HL-60 (cell line): Measurements from ENCODE around the gene UGGT2.

Experiments used
- DNase-seq, 2 experiments: peaks; one replicate each; pipeline ENCODE4 v3.0.0-alpha.2; 2010 to 2020; ENCODE audit warnings: low read depth in 1 of 2, low spot score in 1 of 2
- H3K27ac ChIP-seq: fragments of 250-450 bp; sonication (Bioruptor Pico); replicated peaks from 2 replicates; pipeline ENCODE4 v1.5.1; 2020; ENCODE audit warnings: mild to moderate bottlenecking, moderate library complexity
- H3K27me3 ChIP-seq: fragments of 250-450 bp; sonication (Bioruptor Pico); 2 replicates; pipeline ENCODE4 v1.5.1; 2021; ENCODE audit warnings: mild to moderate bottlenecking, moderate library complexity; ENCODE audit not compliant: insufficient read depth, poor library complexity, severe bottlenecking
- H3K4me3 ChIP-seq: replicated peaks from 2 replicates; pipeline ENCODE4 v1.5.1; 2011; ENCODE audit warnings: mild to moderate bottlenecking, control low read depth, low read length; ENCODE audit not compliant: insufficient read depth
- CTCF ChIP-seq: IDR thresholded peaks from one replicate; pipeline ENCODE4 v1.5.1; 2011; ENCODE audit warnings: low read length, control low read depth, inconsistent platforms; ENCODE audit not compliant: insufficient read depth
- GABPA ChIP-seq: IDR thresholded peaks from 2 replicates; pipeline ENCODE4 v1.6.1; 2012; ENCODE audit warnings: low read depth
- POLR2AphosphoS5 ChIP-seq: IDR thresholded peaks from 2 replicates; pipeline ENCODE4 v1.6.1; 2012; ENCODE audit warnings: low read depth
- REST ChIP-seq: IDR thresholded peaks from 2 replicates; pipeline ENCODE4 v1.6.1; 2012; ENCODE audit warnings: low read depth; ENCODE audit not compliant: insufficient replicate concordance
- SPI1 ChIP-seq: IDR thresholded peaks from 2 replicates; pipeline ENCODE4 v1.6.1; 2012; ENCODE audit warnings: low read depth, mild to moderate bottlenecking, borderline replicate concordance

Gene UGGT2

GRCh38 chr13:96071504-96071903 is 18.3 kb upstream of the UGGT2 start:
- Histone ChIP-seq H3K27ac (no peak overlapping the region), H3K4me3 (no peak overlapping the region), H3K27me3 (peaks cover 22% of the 10 kb centered on the region)
- DNase-seq = no peak
- TF ChIP-seq REST (no peak), GABPA (no peak), SPI1 (no peak), CTCF (no peak), POLR2AphosphoS5 (no peak)

- H3K27ac ChIP-seq = no peak overlapping the region
- peaks cover 28% of the 10 kb centered on the region for H3K27me3 ChIP-seq
- no peak for DNase-seq
- H3K4me3 ChIP-seq = no peak overlapping the region
- TF ChIP-seq GABPA = no peak
- TF ChIP-seq SPI1 = no peak
- TF ChIP-seq POLR2AphosphoS5 = no peak
- TF ChIP-seq REST = no peak
- TF ChIP-seq CTCF = no peak
These were observed 15.5 kb upstream of the UGGT2 start for GRCh38 chr13:96068729-96069128.

GRCh38 chr13:96065849-96066248 is 12.6 kb upstream of the UGGT2 start:
- Histone ChIP-seq H3K27ac (no peak overlapping the region), H3K4me3 (no peak overlapping the region), H3K27me3 (peaks cover 10% of the 10 kb centered on the region)
- no peak for DNase-seq
- no peak for TF ChIP-seq CTCF
- TF ChIP-seq SPI1 = no peak
- TF ChIP-seq POLR2AphosphoS5 = no peak
- TF ChIP-seq REST = no peak
- no peak for TF ChIP-seq GABPA
